Loucy (cell line): ENCODE results near the gene PYGM.

Experiments used
- EZH2phosphoT487 ChIP-seq: fragments of 200-600 bp; IDR thresholded peaks from 2 replicates; pipeline ENCODE4 v1.6.1; 2018; ENCODE audit warnings: antibody characterized with exemption, mild to moderate bottlenecking, moderate library complexity, borderline replicate concordance
- TF ChIP-seq, protein P1 (sequence below): fragments of 200-600 bp; sonication (generic); conservative IDR thresholded peaks from 2 replicates; pipeline ENCODE4 v1.5.1; 2014; ENCODE audit warnings: mild to moderate bottlenecking, antibody characterized with exemption, low read length

DNA sequence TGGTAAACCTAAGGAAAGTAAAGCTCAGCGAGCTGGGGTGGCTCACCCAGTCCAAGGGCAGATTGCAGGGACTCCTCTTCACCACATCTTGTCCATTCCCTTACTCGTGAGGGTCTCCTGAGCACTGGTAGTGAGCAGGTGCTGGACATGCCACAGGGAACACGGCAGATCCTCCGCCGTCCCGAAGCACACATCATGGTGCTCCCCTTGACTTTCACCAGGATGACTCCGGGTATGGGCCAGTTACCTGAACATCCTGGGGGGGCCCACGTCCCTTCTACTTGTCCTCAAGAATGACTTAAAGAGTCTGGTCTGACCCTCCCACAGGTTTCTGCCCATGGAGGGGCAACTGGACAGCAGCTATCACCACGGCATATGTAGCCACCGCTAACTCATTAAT, 26.5 kb upstream of the PYGM start:
- TF ChIP-seq, protein P1, sequence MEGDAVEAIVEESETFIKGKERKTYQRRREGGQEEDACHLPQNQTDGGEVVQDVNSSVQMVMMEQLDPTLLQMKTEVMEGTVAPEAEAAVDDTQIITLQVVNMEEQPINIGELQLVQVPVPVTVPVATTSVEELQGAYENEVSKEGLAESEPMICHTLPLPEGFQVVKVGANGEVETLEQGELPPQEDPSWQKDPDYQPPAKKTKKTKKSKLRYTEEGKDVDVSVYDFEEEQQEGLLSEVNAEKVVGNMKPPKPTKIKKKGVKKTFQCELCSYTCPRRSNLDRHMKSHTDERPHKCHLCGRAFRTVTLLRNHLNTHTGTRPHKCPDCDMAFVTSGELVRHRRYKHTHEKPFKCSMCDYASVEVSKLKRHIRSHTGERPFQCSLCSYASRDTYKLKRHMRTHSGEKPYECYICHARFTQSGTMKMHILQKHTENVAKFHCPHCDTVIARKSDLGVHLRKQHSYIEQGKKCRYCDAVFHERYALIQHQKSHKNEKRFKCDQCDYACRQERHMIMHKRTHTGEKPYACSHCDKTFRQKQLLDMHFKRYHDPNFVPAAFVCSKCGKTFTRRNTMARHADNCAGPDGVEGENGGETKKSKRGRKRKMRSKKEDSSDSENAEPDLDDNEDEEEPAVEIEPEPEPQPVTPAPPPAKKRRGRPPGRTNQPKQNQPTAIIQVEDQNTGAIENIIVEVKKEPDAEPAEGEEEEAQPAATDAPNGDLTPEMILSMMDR: no peak
- TF ChIP-seq EZH2phosphoT487: no peak
